Glutamatergic neuron (in vitro differentiated cells): ENCODE data around the gene SH2D7. TPM values are rescaled to one million over a fixed set of nuclear protein-coding genes. Genes with fewer than 3 reads are reported as not detected.

Source experiments
- DNase-seq: peaks from one replicate; pipeline ENCODE4 v3.0.0; 2022
- H3K27ac Mint-ChIP-seq: one replicate; pipeline ENCODE4 v1.8.0; 2020; ENCODE audit warnings: mild to moderate bottlenecking, mixed read lengths, inconsistent platforms; ENCODE audit not compliant: unreplicated experiment
- H3K27me3 Mint-ChIP-seq: one replicate; pipeline ENCODE4 v1.8.0; 2020; ENCODE audit warnings: mild to moderate bottlenecking, moderate library complexity, mixed read lengths, inconsistent platforms; ENCODE audit not compliant: unreplicated experiment
- H3K36me3 Mint-ChIP-seq: one replicate; pipeline ENCODE4 v1.8.0; 2020; ENCODE audit warnings: mild to moderate bottlenecking, mixed read lengths, inconsistent platforms; ENCODE audit not compliant: unreplicated experiment
- H3K4me1 Mint-ChIP-seq: one replicate; pipeline ENCODE4 v1.8.0; 2020; ENCODE audit warnings: mild to moderate bottlenecking, low read depth, mixed read lengths, inconsistent platforms; ENCODE audit not compliant: unreplicated experiment
- H3K4me3 Mint-ChIP-seq: one replicate; pipeline ENCODE4 v1.8.0; 2020; ENCODE audit warnings: mild to moderate bottlenecking, mixed read lengths, inconsistent platforms; ENCODE audit not compliant: unreplicated experiment
- H3K9me3 Mint-ChIP-seq: one replicate; pipeline ENCODE4 v1.8.0; 2020; ENCODE audit warnings: mild to moderate bottlenecking, moderate library complexity, mixed read lengths, inconsistent platforms; ENCODE audit not compliant: unreplicated experiment
- total RNA-seq: library from RNA; stranded (reverse); fragmentation: NEBNext Ultra II Directional; extraction: Animal tissue kit (Norgen Biotek cat#: 25700); gene quantifications from one replicate; pipeline ENCODE4 v1.2.1, GENCODE V29; 2021; ENCODE audit not compliant: unreplicated experiment
- TF ChIP-seq, protein P1 (sequence below): fragments of 200-600 bp; sonication (generic); IDR thresholded peaks from one replicate; pipeline ENCODE4 v1.5.0; 2021; ENCODE audit not compliant: partially characterized antibody, unreplicated experiment

Gene SH2D7
- total RNA-seq, 1 donor from 2014 or later = not detected

- Mint-ChIP-seq H3K4me1 (peaks cover 19% of the 10 kb centered on the region), H3K4me3 (peak within 1 kb of the TSS; percentile 96)
- TF ChIP-seq, protein P1, sequence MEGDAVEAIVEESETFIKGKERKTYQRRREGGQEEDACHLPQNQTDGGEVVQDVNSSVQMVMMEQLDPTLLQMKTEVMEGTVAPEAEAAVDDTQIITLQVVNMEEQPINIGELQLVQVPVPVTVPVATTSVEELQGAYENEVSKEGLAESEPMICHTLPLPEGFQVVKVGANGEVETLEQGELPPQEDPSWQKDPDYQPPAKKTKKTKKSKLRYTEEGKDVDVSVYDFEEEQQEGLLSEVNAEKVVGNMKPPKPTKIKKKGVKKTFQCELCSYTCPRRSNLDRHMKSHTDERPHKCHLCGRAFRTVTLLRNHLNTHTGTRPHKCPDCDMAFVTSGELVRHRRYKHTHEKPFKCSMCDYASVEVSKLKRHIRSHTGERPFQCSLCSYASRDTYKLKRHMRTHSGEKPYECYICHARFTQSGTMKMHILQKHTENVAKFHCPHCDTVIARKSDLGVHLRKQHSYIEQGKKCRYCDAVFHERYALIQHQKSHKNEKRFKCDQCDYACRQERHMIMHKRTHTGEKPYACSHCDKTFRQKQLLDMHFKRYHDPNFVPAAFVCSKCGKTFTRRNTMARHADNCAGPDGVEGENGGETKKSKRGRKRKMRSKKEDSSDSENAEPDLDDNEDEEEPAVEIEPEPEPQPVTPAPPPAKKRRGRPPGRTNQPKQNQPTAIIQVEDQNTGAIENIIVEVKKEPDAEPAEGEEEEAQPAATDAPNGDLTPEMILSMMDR = no peak
These were observed 15.1 kb upstream of the SH2D7 start, which contains the start of gene TBC1D2B for GRCh38 chr15:78077053-78077870. Gene TBC1D2B (minus strand): TSS chr15:78077711. CDS start chr15:78077652, 59 bp downstream.

GRCh38 chr15:78077871-78078210 is 14.5 kb upstream of the SH2D7 start:
- TF ChIP-seq, protein P1 = no peak
- DNase-seq = no peak
- Mint-ChIP-seq H3K36me3 (no peaks in the 10 kb centered on the region), H3K27ac (peak overlapping the region; percentile 59), H3K4me3 (peak overlapping the region; percentile 89), H3K4me1 (peaks cover 16% of the 10 kb centered on the region), H3K9me3 (peaks cover 2% of the 10 kb centered on the region), H3K27me3 (peaks cover 2% of the 10 kb centered on the region)

More at GRCh38 chr15:78077053-78077870, 15.1 kb upstream of the SH2D7 start, which contains the start of gene TBC1D2B:
- Mint-ChIP-seq H3K27ac (peak within 1 kb of the TSS; percentile 86), H3K9me3 (peaks cover 2% of the 10 kb centered on the region), H3K27me3 (peaks cover 2% of the 10 kb centered on the region), H3K36me3 (no peaks in the 10 kb centered on the region)
- peak; percentile 82 for DNase-seq

DNA sequence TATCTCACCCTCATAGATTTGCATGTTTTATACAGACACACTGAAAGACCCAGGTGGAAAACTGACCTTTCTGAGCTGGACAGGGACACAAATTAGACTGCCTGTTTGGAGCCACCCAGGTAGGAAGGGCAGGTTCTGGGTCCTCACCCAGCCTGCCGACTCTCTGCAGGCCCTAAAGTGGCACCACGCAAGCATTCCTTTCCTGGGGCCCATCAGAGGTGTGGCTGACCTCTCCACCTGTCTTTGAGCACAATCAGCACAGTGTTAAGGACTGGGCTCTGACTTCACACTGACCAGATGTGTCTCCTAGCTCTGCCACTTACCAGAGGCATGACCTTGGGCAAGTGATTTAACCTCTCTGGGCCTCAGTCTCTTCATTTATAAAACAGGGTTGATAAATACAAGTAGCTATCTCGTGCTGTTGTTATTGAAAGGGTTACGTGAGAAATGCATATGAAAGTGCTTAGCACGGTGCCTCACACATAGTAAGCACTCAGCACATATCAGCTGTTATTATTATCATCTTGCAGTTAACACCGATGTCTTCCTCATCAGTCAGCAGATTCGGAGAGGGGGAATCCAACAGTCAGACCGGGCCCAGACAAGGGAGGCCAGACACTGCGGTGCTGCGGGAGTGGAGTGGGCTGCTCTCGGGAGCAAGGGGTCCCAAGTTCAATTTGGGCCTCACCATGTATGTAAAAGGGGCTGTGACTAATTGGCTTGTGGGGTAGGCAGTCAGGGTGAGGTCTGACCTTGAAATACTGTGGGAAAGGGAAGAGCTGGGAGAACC is 12.9 kb upstream of the SH2D7 start:
- Mint-ChIP-seq H3K27me3 (peaks cover 7% of the 10 kb centered on the region), H3K36me3 (no peaks in the 10 kb centered on the region), H3K9me3 (peaks cover 2% of the 10 kb centered on the region), H3K27ac (no peak overlapping the region), H3K4me1 (peaks cover 15% of the 10 kb centered on the region), H3K4me3 (no peak overlapping the region)
- no peak for DNase-seq
- TF ChIP-seq, protein P1 = no peak

DNA sequence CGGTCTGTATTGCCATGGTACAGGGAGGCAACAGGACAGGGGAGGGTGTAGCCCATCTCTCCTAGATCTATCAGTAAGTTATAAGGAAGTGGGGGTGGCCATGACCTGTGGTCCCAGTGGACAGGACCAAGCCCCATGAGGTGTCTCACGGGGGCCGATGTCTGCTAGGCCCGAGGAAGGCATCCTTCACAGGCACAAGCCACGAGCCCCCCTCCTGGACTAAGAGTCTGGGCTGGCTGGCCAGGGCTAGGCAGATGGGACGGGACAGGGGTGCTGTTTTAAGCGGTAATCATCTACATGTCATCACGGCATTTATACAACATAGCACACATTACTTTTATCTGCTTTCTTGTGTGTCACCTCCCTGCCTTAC is 12.3 kb upstream of the SH2D7 start:
- Mint-ChIP-seq H3K4me3 (no peak overlapping the region), H3K27ac (no peak overlapping the region), H3K4me1 (peaks cover 15% of the 10 kb centered on the region), H3K9me3 (peaks cover 2% of the 10 kb centered on the region), H3K27me3 (peaks cover 7% of the 10 kb centered on the region), H3K36me3 (no peaks in the 10 kb centered on the region)
- DNase-seq = no peak
- TF ChIP-seq, protein P1 = no peak
